K562 (cell line): ENCODE measurements around the gene CASP9. TPM values are rescaled to one million over a fixed set of nuclear protein-coding genes. Genes with fewer than 3 reads are reported as not detected.

Source experiments
- BHLHE40 ChIP-seq: IDR thresholded peaks from 2 replicates; pipeline ENCODE4 v1.6.1; 2011; ENCODE audit warnings: low read length, improper control_type of control experiment
- BRD9 ChIP-seq: fragments of 450-650 bp; IDR thresholded peaks from 2 replicates; pipeline ENCODE4 v1.6.1; 2018; ENCODE audit warnings: low read depth; ENCODE audit not compliant: partially characterized antibody
- EP400 ChIP-seq: fragments of 450-650 bp; IDR thresholded peaks from 2 replicates; pipeline ENCODE4 v1.6.1; 2017; ENCODE audit warnings: antibody characterized with exemption, mild to moderate bottlenecking, moderate library complexity
- EZH2 ChIP-seq: IDR thresholded peaks from 2 replicates; pipeline ENCODE4 v1.6.1; 2012; ENCODE audit warnings: low read depth, mild to moderate bottlenecking, inconsistent platforms, low read length, borderline replicate concordance
- GATAD2A ChIP-seq: fragments of 450-650 bp; IDR thresholded peaks from 2 replicates; pipeline ENCODE4 v1.6.1; 2017
- KLF10 ChIP-seq: fragments of 250-450 bp; sonication (Bioruptor Pico); IDR thresholded peaks from 2 replicates; pipeline ENCODE4 v1.6.1; 2021; ENCODE audit warnings: matching md5 sums
- NRF1 ChIP-seq, 2 experiments: fragments of 450-650 bp; IDR thresholded peaks in 1 of 2; conservative IDR thresholded peaks in 1 of 2; 2 replicates each; pipeline ENCODE4 v1.6.1; 2014; ENCODE audit warnings: mild to moderate bottlenecking in 2 of 2
- PCBP2 ChIP-seq: fragments of 200-400 bp; formaldehyde crosslinking; IDR thresholded peaks from 2 replicates; pipeline ENCODE4 v1.6.1; 2018; ENCODE audit warnings: low read length, low read depth, mild to moderate bottlenecking, moderate library complexity; ENCODE audit not compliant: poor library complexity, severe bottlenecking
- RBFOX2 ChIP-seq: fragments of 200-400 bp; formaldehyde crosslinking; IDR thresholded peaks from 2 replicates; pipeline ENCODE4 v1.6.1; 2017; ENCODE audit warnings: low read depth, mild to moderate bottlenecking, low read length, moderate library complexity
- RNF2 ChIP-seq: sonication (generic); IDR thresholded peaks from 2 replicates; pipeline ENCODE4 v1.6.1; 2016
- TBP ChIP-seq: optimal IDR thresholded peaks from 2 replicates; pipeline ENCODE3; 2011; ENCODE audit warnings: low read depth, low read length, improper control_type of control experiment
- polyA plus RNA-seq, 8 experiments: library from polyadenylated mRNA; depleted of rRNA in 4 of 8; stranded (reverse) in 5 of 8; unstranded in 3 of 8; fragments of >200 nt; fragmentation: Nextera tagmentation in 2 of 8; fragmentation: Illumina TruSeq in 1 of 8; extraction: Ambion mirVana in 2 of 8; extraction: Trizol in 1 of 8; gene quantifications; 2 replicates each; pipeline versions ENCODE4 v1.2.1 to v1.2.3, GENCODE V29; 2011 to 2014; ENCODE audit warnings: inconsistent platforms in 1 of 8, missing spikeins in 1 of 8
- total RNA-seq, 7 experiments: library from RNA; depleted of rRNA in 6 of 7; stranded (reverse); fragments of >200 nt in 6 of 7; fragmentation: Illumina TruSeq in 2 of 7; extraction: Trizol in 2 of 7; gene quantifications; 2 replicates each; pipeline versions ENCODE4 v1.2.1 to v1.2.3, GENCODE V29; 2011 to 2021; ENCODE audit warnings: low replicate concordance in 1 of 7
- TF ChIP-seq, protein P1 (sequence below): fragments of 250-450 bp; sonication (Bioruptor Pico); IDR thresholded peaks from 2 replicates; pipeline ENCODE4 v1.8.0; 2021; ENCODE audit warnings: mild to moderate bottlenecking, moderate library complexity
- TF ChIP-seq, protein P2 (sequence below): fragments of 450-650 bp; IDR thresholded peaks from 2 replicates; pipeline ENCODE4 v1.6.1; 2016; ENCODE audit warnings: mild to moderate bottlenecking
- TF ChIP-seq, protein P3 (sequence below): fragments of 250-450 bp; sonication (Bioruptor Pico); IDR thresholded peaks from 2 replicates; pipeline ENCODE4 v1.5.0; 2021; ENCODE audit warnings: mild to moderate bottlenecking, borderline replicate concordance
- TF ChIP-seq, protein P4 (sequence below): sonication (generic); formaldehyde crosslinking; IDR thresholded peaks from 2 replicates; pipeline ENCODE4 v1.8.0; 2022; ENCODE audit warnings: mild to moderate bottlenecking, missing genetic modification reagents
- TF ChIP-seq, protein P5 (sequence below): fragments of 250-450 bp; sonication (Bioruptor Pico); IDR thresholded peaks from 2 replicates; pipeline ENCODE4 v1.4.0; 2020; ENCODE audit warnings: borderline replicate concordance
- TF ChIP-seq, protein P6 (sequence below): sonication (generic); formaldehyde crosslinking; IDR thresholded peaks from 2 replicates; pipeline ENCODE4 v1.8.0; 2022; ENCODE audit warnings: missing genetic modification reagents, mild to moderate bottlenecking, moderate library complexity, borderline replicate concordance

Gene CASP9
- total and polyA plus RNA-seq, 9 of the 15 experiments (the other 6 are each of a cell fraction or from before 2014, with no cell fraction given), result 10.8 to 54.1 (median 30.7) TPM

DNA sequence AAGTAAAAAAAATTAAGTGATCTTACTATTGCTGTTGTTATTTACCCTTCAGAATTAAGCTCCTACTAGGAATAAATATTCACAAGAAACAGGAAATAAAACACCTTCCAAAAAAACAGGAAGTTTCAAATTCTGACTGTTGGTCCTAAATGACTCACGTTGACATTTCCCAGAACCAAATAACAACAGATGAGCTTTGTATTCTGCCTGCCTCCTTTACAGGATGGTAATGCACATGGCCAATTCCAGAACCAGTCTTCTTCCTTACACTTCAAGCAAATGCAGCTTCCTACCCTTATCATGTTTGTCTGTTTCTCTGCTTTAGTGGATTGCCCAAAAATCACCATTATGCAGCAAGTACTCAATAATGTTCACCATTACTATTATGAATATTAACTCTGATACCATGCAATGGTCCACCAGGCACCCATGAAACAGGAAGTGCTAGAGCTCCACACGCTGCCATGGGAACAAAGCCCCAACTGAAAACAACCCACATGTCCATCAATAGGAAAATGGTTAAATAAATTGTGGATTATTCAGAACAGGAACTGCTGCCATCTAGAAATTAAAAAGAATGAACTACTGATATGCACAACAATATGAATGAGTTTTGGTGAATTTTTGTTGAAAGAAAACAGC lies 8.9 kb downstream of the CASP9 start (continued):
- no peak for TF ChIP-seq KLF10 (CRISPR knock-in tag)
- TF ChIP-seq, protein P1, sequence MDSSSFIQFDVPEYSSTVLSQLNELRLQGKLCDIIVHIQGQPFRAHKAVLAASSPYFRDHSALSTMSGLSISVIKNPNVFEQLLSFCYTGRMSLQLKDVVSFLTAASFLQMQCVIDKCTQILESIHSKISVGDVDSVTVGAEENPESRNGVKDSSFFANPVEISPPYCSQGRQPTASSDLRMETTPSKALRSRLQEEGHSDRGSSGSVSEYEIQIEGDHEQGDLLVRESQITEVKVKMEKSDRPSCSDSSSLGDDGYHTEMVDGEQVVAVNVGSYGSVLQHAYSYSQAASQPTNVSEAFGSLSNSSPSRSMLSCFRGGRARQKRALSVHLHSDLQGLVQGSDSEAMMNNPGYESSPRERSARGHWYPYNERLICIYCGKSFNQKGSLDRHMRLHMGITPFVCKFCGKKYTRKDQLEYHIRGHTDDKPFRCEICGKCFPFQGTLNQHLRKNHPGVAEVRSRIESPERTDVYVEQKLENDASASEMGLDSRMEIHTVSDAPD, result no peak
- no peak for TF ChIP-seq RNF2
- no peak for TF ChIP-seq PCBP2
- TF ChIP-seq EP400, result peak; percentile 61
- no peak for TF ChIP-seq RBFOX2
- TF ChIP-seq, protein P2, sequence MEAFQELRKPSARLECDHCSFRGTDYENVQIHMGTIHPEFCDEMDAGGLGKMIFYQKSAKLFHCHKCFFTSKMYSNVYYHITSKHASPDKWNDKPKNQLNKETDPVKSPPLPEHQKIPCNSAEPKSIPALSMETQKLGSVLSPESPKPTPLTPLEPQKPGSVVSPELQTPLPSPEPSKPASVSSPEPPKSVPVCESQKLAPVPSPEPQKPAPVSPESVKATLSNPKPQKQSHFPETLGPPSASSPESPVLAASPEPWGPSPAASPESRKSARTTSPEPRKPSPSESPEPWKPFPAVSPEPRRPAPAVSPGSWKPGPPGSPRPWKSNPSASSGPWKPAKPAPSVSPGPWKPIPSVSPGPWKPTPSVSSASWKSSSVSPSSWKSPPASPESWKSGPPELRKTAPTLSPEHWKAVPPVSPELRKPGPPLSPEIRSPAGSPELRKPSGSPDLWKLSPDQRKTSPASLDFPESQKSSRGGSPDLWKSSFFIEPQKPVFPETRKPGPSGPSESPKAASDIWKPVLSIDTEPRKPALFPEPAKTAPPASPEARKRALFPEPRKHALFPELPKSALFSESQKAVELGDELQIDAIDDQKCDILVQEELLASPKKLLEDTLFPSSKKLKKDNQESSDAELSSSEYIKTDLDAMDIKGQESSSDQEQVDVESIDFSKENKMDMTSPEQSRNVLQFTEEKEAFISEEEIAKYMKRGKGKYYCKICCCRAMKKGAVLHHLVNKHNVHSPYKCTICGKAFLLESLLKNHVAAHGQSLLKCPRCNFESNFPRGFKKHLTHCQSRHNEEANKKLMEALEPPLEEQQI, result no peak
- TF ChIP-seq, protein P3, sequence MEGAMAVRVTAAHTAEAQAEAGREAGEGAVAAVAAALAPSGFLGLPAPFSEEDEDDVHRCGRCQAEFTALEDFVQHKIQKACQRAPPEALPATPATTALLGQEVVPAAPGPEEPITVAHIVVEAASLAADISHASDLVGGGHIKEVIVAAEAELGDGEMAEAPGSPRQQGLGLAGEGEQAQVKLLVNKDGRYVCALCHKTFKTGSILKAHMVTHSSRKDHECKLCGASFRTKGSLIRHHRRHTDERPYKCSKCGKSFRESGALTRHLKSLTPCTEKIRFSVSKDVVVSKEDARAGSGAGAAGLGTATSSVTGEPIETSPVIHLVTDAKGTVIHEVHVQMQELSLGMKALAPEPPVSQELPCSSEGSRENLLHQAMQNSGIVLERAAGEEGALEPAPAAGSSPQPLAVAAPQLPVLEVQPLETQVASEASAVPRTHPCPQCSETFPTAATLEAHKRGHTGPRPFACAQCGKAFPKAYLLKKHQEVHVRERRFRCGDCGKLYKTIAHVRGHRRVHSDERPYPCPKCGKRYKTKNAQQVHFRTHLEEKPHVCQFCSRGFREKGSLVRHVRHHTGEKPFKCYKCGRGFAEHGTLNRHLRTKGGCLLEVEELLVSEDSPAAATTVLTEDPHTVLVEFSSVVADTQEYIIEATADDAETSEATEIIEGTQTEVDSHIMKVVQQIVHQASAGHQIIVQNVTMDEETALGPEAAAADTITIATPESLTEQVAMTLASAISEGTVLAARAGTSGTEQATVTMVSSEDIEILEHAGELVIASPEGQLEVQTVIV, result no peak
- TF ChIP-seq, protein P4, sequence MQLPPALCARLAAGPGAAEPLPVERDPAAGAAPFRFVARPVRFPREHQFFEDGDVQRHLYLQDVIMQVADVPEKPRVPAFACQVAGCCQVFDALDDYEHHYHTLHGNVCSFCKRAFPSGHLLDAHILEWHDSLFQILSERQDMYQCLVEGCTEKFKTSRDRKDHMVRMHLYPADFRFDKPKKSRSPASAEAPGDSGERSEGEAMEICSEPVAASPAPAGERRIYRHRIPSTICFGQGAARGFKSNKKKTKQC (CRISPR knock-in tag), result no peak
- TF ChIP-seq NRF1 (conservative IDR thresholded peaks at IDR 0.05 in 1 of 2, IDR thresholded peaks at IDR 0.05 in 1 of 2), result 0 out of 4 replicates have a peak, but pooled peaks of 1 of the 2 experiments have one; percentile 12
- no peak for TF ChIP-seq BHLHE40
- no peak for TF ChIP-seq EZH2
- TF ChIP-seq, protein P5, sequence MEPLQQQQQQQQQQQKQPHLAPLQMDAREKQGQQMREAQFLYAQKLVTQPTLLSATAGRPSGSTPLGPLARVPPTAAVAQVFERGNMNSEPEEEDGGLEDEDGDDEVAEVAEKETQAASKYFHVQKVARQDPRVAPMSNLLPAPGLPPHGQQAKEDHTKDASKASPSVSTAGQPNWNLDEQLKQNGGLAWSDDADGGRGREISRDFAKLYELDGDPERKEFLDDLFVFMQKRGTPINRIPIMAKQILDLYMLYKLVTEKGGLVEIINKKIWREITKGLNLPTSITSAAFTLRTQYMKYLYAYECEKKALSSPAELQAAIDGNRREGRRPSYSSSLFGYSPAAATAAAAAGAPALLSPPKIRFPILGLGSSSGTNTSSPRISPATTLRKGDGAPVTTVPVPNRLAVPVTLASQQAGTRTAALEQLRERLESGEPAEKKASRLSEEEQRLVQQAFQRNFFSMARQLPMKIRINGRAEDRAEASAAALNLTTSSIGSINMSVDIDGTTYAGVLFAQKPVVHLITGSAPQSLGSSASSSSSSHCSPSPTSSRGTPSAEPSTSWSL, result no peak
- TF ChIP-seq GATAD2A, result no peak
- TF ChIP-seq, protein P6, sequence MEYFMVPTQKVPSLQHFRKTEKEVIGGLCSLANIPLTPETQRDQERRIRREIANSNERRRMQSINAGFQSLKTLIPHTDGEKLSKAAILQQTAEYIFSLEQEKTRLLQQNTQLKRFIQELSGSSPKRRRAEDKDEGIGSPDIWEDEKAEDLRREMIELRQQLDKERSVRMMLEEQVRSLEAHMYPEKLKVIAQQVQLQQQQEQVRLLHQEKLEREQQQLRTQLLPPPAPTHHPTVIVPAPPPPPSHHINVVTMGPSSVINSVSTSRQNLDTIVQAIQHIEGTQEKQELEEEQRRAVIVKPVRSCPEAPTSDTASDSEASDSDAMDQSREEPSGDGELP, result no peak
- no peak for TF ChIP-seq TBP
- no peak for TF ChIP-seq BRD9
